Epithelial cell of prostate (primary cell): Measurements from ENCODE around the gene PCNP.
"Not testable (repeated sequence)": the region's sequence is repeated elsewhere in the genome, so short reads cannot be mapped to it uniquely, and the experiment has no call there.

Experiments
- DNase-seq: peaks from one replicate; pipeline ENCODE4 v3.0.0-alpha.2; 2011; ENCODE audit warnings: low read depth, low spot score
- H3K27ac ChIP-seq: fragments of 450-650 bp; 2 replicates; pipeline ENCODE4 v1.5.1; 2017; ENCODE audit warnings: mild to moderate bottlenecking

PCNP gene

DNA sequence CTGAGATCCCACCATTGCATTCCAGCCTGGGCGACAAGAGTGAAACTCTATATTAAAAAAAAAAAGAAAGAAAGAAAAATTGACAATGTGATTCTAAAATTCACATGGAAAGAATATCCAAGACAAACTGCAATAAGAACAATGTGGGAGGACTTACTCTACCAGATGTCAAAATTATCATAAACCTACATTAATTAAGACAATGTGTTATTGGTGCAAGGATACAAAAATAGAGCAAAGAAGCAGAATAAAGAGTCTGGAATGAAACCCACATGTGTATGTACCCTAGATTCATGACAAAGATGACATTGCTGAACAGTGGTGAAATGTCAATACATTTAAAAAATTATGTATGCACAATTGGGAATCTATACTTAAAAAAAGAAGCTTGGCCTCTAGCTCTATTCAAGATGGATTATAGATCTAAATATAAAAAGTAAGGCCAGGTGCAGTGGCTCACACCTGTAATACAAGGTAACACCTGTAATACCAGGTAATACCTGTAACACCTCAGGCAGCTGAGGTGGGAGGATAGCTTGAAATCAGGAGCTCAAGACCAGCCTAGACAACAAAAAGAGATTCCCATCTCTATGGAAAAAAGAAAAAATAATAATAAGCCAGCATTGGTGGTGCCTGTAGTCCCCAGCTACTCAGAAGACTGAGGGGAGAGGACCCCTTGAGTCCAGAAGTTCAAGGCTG lies 57.3 kb downstream of the PCNP start:
- no peak overlapping the region for H3K27ac ChIP-seq
- no peak for DNase-seq

DNA sequence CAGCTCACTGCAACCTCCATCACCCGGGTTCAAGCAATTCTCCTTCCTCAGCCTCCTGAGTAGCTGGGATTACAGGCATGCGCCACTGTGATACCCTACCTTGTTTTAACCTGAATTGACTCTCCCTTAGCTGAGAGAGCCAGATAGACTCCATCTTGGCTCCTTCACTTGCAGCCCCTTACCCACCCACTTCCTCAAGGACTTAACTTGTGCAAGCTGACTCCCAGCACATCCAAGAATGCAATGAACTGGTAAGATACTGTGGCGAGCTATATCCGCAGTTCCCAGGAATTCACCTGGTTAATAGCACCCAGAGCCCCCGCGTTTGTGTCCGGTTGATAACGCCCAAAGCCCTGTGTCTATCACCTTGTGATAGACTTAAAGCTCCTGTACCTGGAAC lies 58.0 kb downstream of the PCNP start:
- not testable (repeated sequence) for DNase-seq, H3K27ac ChIP-seq

DNA sequence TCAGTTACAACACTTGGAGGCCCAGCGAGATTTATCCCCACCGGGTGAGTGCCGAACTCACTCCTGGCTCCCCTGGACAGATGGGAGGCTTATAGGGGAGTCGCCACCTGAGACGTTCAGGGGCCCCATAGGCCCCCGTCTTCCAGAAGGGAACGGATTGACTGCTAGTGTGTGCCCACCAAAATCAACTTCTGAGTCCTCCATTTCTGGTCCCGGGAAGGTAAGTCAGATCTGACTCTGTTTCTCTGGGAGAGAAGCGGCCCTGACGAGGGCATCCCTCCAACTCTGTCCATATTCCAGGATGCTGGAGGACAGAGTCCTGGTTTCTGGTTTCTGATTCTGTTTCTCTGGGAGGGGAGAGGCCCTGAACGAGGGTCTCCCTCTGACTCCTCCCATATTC lies 58.6 kb downstream of the PCNP start:
- no peak overlapping the region for H3K27ac ChIP-seq
- DNase-seq: no peak

- no peak overlapping the region for H3K27ac ChIP-seq
- no peak for DNase-seq
Observed at GRCh38 chr3:101633186-101633585, 59.2 kb downstream of the PCNP start.

DNA sequence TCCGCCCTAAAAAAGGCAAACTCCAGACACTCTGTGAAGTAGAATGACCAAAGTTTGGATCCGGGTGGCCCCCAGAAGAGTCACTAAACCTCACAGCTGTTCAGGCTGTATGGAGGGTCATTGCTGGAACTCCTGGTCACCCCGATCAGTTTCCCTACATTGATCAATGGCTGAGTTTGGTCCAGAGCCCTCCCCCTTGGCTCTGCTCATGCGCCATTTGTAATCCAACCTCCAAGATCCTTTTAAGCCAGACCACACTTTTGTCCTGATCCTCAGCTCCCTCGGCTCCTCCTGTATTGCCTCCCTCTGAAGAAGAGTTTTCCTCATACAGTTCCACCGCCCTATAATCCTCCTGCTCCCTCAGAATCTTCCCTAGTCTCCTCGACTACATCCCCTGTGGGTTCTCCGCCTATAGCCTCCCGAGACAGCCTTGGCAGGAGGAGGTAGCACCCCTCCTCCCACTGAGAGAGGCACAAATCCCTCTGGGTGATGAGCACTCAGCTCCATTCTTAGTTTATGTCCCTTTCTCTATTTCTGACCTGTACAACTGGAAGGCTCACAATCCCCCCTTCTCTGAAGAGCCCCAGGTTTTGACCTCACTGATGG lies 60.7 kb downstream of the PCNP start:
- H3K27ac ChIP-seq: no peak overlapping the region
- no peak for DNase-seq

DNA sequence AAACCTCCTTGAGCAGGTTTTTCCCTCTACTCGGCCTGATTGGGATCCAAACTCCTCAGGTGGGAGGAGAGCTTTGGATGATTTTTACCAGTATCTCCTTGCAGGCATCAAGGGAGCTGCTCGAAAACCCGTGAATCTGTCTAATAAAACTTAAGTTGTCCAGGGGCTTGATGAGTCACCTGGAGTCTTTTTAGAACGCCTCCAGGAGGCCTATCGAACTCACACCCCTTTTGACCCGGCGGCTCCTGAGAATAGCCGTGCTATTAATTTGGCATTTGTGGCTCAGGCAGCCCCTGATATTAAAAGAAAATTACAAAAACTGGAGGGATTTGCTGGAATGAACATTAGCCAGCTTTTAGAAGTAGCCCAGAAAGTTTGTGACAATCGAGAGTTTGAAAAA lies 61.4 kb downstream of the PCNP start:
- no peak for DNase-seq
- no peak overlapping the region for H3K27ac ChIP-seq

- DNase-seq: no peak
Observed at GRCh38 chr3:101635954-101636798, 62.2 kb downstream of the PCNP start.

GRCh38 chr3:101637451-101637850 lies 63.5 kb downstream of the PCNP start:
- H3K27ac ChIP-seq: no peak overlapping the region
- no peak for DNase-seq

More at GRCh38 chr3:101635954-101636798, 62.2 kb downstream of the PCNP start:
- H3K27ac ChIP-seq: no peak overlapping the region

DNA sequence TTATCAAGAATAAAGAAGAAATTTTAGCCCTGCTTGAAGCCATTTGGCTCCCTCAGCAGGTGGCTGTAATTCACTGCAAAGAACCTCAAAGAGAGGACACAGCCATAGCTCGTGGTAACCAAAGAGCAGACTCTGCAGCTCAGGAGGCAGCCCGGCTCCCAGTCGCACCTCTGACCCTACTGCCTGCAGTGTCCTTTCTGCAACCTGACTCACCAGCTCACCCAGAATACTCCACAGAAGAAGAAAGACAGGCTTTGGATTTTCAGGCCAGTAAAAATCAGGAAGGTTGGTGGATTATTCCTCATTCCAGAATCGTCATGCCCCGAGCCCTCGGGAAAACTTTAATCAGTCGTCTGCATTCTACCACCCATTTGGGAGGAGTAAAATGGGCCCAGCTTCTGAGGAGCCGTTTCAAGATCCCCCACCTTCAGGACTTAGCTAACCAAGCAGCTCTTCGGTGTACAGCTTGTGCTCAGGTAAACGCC lies 64.3 kb downstream of the PCNP start:
- no peak for DNase-seq
- no peak overlapping the region for H3K27ac ChIP-seq

DNA sequence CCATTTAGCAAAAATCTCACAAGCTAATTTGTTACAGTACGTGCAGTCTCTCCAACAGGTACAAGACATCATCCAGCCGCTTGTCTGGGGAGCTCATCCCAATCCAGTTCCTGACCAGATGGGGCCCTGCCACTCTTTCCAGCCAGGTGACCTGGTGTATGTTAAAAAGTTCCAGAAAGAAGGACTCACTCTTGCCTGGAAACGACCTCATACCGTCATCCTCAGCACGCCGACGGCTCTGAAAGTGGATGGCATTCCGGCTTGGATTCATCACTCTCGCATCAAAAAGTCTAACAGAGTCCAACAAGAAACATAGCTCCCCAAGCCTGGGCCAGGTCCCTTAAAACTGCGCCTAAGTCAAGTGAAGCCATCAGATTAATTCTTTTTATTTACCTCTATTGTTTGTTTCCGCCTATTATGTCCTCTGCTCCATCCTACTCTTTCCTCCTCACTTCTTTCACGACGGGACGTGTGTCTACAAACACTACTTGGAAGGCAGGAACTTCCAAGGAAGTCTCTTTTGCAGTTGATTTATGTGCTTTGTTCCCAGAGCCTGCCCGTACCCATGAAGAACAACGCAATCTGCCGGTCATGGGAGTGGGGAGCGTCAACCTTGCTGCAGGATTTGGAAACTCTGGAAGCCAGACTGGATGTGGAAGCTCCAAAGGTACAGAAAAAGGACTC lies 65.4 kb downstream of the PCNP start:
- DNase-seq: no peak
- H3K27ac ChIP-seq: no peak overlapping the region

DNA sequence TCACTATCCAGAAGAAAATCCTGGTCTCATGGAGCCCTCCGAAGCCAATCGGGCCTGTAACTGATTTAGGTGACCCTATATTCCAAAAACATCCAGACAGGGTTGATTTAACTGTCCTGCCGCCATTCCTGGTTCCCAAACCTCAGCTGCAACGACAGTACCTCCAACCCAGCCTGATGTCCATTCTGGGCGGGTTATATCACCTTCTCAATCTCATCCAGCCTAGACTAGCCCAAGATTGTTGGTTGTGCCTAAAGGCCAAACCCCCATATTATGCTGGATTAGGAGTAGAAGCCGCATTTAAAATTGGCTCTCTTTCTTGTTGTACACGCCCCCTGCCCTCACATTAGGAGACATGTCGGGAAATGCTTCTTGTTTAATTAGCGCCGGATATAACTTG lies 66.3 kb downstream of the PCNP start:
- DNase-seq: no peak
- no peak overlapping the region for H3K27ac ChIP-seq

DNA sequence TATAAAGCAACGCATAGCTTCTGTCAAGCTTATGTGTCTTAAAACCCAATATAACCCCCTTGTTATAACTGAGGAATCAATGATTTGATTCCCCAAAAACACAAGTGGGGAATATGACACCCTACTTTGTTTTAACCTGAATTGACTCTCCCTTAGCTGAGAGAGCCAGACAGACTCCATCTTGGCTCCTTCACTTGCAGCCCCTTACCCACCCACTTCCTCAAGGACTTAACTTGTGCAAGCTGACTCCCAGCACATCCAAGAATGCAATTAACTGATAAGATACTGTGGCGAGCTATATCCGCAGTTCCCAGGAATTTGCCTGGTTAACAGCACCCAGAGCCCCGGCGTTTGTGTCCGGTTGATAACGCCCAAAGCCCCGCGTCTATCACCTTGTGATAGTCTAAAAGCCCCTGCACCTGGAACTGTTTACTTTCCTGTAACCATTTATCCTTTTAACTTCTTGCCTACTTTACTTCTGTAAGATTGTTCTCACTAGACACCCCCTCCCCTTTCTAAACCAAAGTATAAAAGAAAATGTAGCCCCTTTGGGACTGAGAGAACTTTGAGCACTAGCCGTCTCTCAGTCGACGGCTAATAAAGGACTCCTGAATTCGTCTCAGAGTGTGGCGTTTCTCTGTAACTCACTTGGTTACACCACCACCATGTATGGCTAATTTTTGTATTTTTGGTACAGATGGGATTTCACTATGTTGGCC lies 67.6 kb downstream of the PCNP start:
- not testable (repeated sequence) for H3K27ac ChIP-seq

GRCh38 chr3:101642441-101642840 lies 68.5 kb downstream of the PCNP start:
- DNase-seq: no peak
- no peak overlapping the region for H3K27ac ChIP-seq

More for the DNA sequence above, 67.6 kb downstream of the PCNP start:
- not testable (repeated sequence) for DNase-seq

DNA sequence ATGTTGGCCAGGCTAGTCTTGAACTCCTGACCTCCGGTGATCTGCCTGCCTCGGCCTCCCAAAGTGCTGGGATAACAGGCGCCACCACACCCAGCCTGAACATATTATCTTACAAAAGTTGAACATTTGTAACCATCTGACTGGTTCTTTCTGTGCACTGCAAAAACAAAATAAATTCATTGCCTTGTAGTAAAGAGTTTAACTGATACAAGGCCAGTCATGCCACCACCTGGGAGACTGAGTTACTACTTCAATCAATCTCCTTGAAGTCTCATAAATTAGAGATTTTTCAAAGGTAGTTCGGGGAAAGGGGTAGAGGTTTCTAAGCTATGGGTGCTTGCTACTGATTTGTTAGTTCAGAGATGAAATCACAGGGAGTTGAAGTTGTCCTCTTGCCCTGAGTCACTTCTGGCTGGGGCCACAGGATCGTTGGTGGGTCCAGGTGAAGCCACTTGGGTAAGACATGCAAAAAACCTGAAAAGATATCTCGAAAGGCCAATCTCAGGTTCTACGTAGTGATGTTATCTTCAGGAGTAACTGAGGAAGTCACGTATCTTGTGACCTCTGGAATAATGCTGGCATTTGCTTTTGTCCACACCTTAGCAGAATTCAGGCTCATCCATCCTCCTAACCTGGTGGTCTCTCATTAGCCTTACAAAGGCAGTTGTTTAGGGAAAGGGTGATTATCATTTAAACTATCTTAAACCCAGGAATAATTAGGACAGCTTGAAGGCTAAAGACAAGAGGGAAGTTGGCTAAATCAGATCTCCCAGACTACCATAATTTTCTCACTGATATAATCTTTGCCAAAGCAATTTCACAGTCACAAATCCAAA lies 69.2 kb downstream of the PCNP start:
- DNase-seq: no peak
- H3K27ac ChIP-seq: no peak overlapping the region
